ENCODE measurements around the gene PRKG2.

PRKG2 gene

GRCh38 chr4:81085291-81085690, 129.7 kb downstream of the PRKG2 start:
- DNase-seq = no peak

DNA sequence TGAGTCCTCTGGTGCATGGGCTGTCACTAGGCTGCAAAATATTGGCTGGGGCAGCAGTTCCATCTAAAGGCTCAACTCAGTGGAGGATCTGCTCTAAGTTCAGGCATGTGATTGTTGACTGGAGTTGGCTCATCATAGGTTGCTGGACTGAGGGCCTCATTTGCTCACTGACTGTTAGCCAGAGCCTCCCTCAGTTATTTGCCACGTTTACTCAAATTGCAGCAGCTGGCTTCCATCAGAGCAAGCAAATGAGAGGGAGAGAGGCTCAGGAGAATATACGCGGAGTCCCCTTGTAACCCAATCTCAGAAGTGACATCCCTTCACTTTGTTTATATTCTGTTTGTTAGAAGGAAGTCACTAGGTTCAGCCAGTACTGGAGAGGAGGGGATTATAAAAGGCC, 130.4 kb downstream of the PRKG2 start:
- DNase-seq = no peak

GRCh38 chr4:81084029-81084428, 131.0 kb downstream of the PRKG2 start:
- no peak for DNase-seq

- no peak for DNase-seq
Observed at GRCh38 chr4:81081156-81081555, 133.9 kb downstream of the PRKG2 start.

DNA sequence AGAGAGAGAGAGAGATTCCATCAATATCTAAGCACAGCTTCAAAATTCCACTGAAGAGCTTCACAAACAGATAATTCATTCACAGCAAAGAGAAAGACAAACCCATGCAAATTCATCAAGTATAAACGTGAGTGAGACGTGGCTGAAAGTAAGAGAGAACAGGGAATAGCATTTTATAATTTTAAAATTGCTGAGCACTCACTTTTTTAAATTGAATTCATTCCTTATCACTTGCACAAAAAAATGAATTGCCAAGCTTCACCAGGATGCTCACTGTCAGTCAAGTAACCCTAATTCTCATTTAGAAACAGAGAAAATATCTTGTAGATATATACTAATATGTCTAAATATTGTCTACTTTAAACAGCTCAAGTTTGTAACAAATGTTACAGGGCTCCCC, 144.0 kb downstream of the PRKG2 start:
- no peak for DNase-seq

DNA sequence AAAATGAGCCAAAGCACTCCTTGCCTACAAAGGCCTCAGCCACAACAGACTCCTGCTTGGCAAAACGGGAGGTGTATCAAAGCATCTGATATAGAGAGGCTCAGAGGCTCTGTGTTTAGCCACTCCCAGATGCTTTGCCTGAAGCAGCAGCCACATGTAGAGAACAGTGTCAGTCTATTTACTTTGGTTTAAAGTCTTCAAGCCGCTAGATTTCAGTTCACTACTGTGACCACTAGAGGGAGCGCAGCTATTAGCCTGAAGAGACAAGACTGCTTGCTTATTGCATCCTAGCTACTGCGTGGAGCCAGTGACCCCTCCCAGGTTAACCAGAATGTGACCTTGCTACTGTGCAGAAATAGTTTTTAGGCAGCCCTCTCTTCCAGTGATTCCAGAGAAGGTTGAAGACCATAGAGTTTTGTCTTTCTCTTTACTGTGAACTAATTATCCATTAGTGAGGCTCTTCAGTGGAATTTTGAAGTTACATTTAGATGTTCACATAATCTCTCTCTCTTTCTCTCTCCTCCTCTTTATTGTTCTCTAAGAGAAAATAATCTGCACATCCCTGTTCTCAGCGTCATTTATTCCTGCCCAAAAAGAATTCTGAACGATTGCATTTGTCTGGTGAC, 145.2 kb downstream of the PRKG2 start:
- DNase-seq = peak; percentile 43

DNA sequence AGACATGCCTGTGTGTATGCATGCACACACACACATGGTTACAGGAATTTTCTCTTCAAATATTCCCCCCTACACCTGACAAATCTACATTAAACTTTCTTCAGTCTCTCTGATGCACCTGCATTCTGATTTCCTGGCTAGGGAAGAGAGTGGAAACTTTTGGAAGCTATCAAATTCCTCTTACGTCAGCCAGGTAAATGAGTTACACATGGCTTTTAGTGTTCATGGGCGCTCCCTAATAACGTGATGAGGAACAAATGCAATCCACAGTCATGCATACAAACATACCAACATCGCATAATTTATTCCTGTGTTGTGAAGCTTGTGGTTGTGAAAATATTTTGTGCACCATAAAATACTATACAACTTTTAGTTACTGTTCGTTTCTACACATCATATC, 149.6 kb downstream of the PRKG2 start:
- DNase-seq = no peak

DNA sequence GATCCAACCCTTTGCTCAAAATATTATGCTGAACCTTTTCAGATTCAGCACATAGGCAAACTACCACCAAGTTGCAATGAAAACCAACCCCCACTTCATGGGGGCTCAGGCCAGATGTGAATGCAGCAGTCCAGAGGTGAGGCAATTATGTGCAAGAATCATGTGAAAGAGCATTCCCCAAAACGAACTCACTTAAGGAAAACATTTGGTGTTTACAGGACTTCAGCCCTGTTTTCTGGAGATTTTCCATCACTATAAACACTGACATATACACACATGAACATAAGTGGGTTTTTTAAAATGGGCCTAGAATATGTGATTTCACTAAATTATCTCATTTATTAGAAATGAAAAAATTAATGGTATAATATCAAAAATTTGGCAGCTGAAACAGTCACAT, 153.0 kb downstream of the PRKG2 start:
- no peak for DNase-seq

DNA sequence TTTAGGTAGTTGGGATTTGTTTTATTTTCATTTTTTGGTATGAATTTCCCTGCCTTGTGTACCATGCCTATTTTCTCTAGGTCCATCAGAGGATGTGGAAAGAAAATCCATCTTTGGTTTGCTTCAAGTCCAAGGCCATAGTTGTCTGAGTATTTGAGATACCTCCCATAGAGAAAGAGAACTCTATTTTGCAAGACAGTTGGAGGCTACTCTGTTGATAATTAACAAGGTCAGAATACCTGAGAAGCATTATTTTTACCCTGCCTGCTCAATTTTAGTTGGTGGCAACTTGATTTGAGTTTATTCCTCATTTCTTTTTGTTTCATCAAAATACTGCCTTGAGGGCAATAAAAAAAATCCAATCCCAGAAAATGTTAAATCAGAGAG, 153.7 kb downstream of the PRKG2 start:
- DNase-seq = no peak

DNA sequence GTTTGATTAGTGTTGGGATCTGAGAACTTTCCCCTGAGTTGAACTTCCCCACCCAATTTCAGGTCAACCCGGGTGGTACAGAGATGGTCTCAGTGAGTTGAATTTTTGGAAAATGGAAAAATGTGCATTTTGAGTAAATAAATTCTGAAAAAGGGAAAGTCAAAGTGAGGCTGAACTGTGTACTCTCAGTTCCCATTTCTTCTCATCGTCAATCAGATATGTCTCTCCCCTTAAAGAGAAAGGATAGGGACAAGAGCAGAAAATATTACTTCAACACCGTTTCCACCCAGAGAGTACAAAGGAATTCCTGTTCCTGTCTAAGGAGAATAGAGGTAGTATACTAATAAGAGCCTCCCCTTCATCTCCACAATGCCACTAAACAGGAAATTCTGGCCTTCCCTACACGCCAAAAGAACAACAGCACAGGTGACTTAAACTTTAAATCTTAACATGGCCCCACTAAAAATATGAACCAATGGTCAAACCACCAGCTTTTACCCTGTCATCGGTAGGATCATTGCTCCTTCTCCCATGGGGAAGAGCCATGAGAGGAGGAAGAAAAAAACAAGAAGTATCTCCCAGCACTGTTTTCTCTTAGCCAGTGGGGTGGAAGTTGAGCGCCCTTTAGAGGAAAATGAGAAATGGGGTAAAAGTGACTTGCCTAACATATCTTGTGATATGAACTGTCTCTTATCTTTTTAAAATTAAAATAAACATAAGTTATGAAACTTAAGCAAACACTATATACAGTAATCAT, 154.3 kb downstream of the PRKG2 start:
- DNase-seq = no peak

DNA sequence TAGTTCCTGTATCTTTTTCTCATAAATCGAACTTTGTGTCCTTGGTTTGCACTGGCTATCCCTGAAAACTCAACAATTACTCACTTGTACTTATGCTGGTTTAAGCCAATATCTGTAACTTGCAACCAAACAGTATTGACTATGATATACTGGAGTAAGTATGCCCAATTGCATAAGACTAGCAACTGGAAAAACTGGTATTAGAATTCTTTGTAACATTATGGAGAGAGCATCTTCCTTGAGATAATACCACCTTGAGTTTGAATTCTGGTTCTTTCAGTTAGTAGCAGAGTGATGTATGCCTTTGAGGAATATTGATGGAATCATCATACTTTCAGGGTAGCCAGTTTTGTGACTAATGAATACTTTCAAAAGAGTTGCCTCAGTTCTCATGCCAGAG, 156.4 kb downstream of the PRKG2 start:
- DNase-seq = no peak

GRCh38 chr4:81052119-81053068, 162.6 kb downstream of the PRKG2 start:
- peak; percentile 36 for DNase-seq

- DNase-seq = no peak
Observed at GRCh38 chr4:81049907-81050306, 165.1 kb downstream of the PRKG2 start.

- no peak for DNase-seq
Observed at GRCh38 chr4:81049330-81049729, 165.7 kb downstream of the PRKG2 start.

DNA sequence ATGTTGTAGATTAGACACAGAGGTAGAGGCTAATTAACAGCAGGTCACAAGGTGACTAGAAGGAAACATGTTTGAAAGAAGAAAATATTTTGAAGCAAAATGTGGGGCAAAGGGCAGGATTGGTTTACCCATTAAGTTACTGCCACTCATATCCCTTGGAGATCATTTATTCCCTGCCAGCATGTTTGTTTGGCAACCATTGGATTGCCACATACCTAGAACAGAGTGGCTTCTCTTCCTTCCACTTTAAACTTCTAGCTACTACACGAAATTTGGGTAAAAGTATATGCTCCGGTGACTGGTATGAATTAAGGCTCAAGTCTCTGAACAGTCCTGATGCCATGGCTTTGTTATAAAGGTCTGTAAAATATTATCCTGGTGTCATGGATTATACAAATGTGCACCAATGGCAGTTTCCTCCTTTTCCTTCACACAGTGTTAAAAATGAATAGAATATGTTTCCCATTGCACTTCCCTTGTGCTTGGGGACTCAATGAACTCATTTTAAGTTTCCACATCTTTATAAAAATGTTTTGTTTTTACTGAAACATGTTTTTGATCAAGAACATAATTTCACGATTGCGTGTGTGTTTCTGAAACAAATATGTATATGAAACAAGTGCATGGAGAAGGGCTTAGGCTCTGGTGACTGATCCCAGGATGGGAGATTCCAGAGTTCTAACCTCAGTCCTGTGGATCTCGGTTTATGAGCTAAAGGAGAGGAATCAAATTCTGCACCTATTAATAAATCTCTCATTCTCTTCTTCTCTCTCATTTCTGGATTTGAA, 172.2 kb downstream of the PRKG2 start:
- no peak for DNase-seq

DNA sequence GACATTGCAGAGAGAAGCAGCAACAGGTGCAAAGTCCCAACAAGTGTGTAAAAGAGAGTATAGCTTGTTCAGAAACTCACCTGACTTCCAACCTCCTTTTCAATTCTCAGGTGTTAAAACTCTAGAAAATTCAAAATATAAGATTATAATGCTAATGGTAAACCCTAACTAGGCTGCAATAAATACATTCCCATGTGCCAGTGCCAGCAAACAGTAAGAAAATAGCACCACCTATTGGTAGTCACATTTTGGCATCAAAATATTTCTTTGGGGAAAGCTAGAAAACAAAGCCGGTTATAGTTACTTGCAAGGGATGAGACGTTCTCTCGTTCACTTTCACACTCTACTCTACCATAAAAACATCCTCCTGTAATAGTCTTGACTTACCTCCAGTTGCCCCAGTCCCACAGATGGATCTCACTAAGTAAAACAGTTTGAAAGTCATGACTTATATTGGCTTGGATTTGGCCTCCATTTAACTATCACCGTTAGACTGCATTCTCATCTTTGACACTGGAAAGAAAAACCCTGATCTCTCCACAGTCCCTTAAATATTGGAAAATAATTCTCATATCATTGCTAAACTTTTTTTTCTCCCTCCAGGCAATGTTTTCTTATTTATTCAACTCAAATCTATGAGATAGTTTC, 174.9 kb downstream of the PRKG2 start:
- no peak for DNase-seq

GRCh38 chr4:81039351-81039972, 175.6 kb downstream of the PRKG2 start:
- DNase-seq = no peak

- DNase-seq = no peak
Observed at GRCh38 chr4:81038636-81039350, 176.2 kb downstream of the PRKG2 start.
